K562 (cell line): Measurements from ENCODE around the gene CPSF2. TPM values are rescaled to one million over a fixed set of nuclear protein-coding genes. Genes with fewer than 3 reads are reported as not detected.

Experiments
- CTBP1 ChIP-seq: fragments of 450-650 bp; IDR thresholded peaks from 2 replicates; pipeline ENCODE4 v1.6.1; 2016; ENCODE audit warnings: borderline replicate concordance
- CXXC5 ChIP-seq: fragments of 250-450 bp; sonication (Bioruptor Pico); IDR thresholded peaks from 2 replicates; pipeline ENCODE4 v1.8.0; 2022; ENCODE audit warnings: inconsistent platforms, mild to moderate bottlenecking, moderate library complexity
- DIDO1 ChIP-seq: fragments of 450-650 bp; IDR thresholded peaks from 2 replicates; pipeline ENCODE4 v1.6.1; 2016; ENCODE audit warnings: low read depth, missing biosample characterization, missing genetic modification characterization
- EP300 ChIP-seq: IDR thresholded peaks from 2 replicates; pipeline ENCODE4 v1.6.1; 2012; ENCODE audit warnings: low read length, improper control_type of control experiment
- ETS2 ChIP-seq: IDR thresholded peaks from 2 replicates; pipeline ENCODE4 v1.6.1; 2016; ENCODE audit warnings: borderline replicate concordance, missing genetic modification characterization, mild to moderate bottlenecking, moderate library complexity, missing compliant biosample characterization; ENCODE audit not compliant: poor library complexity, severe bottlenecking
- HDAC3 ChIP-seq: fragments of 450-650 bp; IDR thresholded peaks from 2 replicates; pipeline ENCODE4 v1.6.1; 2018; ENCODE audit warnings: borderline replicate concordance, mild to moderate bottlenecking, moderate library complexity; ENCODE audit not compliant: partially characterized antibody
- IRF9 ChIP-seq: fragments of 450-650 bp; IDR thresholded peaks from 2 replicates; pipeline ENCODE4 v1.6.1; 2016; ENCODE audit warnings: missing biosample characterization, missing genetic modification characterization
- NONO ChIP-seq, 2 experiments: fragments of 200-400 bp in 1 of 2; fragments of 450-650 bp in 1 of 2; formaldehyde crosslinking in 1 of 2; IDR thresholded peaks; 2 replicates each; pipeline ENCODE4 v1.6.1; 2017; ENCODE audit warnings: low read depth in 2 of 2, mild to moderate bottlenecking in 2 of 2, moderate library complexity in 2 of 2, low read length in 1 of 2
- PML ChIP-seq: IDR thresholded peaks from 2 replicates; pipeline ENCODE4 v1.6.1; 2012; ENCODE audit warnings: low read length, inconsistent platforms
- PRMT5 ChIP-seq: sonication (generic); formaldehyde crosslinking; IDR thresholded peaks from 2 replicates; pipeline ENCODE4 v1.5.0; 2020; ENCODE audit warnings: missing genetic modification reagents
- PTTG1 ChIP-seq: fragments of 450-650 bp; IDR thresholded peaks from 2 replicates; pipeline ENCODE4 v1.6.1; 2016; ENCODE audit warnings: low read depth, mild to moderate bottlenecking, missing genetic modification characterization, missing compliant biosample characterization
- RBFOX2 ChIP-seq: fragments of 200-400 bp; formaldehyde crosslinking; IDR thresholded peaks from 2 replicates; pipeline ENCODE4 v1.6.1; 2017; ENCODE audit warnings: low read depth, mild to moderate bottlenecking, low read length, moderate library complexity
- SIX5 ChIP-seq, 2 experiments: IDR thresholded peaks; 2 replicates each; pipeline ENCODE4 v1.6.1; 2011; ENCODE audit warnings: low read length in 2 of 2, borderline replicate concordance in 1 of 2, low read depth in 1 of 2, mild to moderate bottlenecking in 1 of 2, moderate library complexity in 1 of 2; ENCODE audit not compliant: insufficient read depth in 1 of 2
- TRIM25 ChIP-seq: fragments of 450-650 bp; IDR thresholded peaks from 2 replicates; pipeline ENCODE4 v1.7.0; 2016; ENCODE audit warnings: borderline replicate concordance
- ZEB2 ChIP-seq: fragments of 450-650 bp; IDR thresholded peaks from 2 replicates; pipeline ENCODE4 v1.6.1; 2016
- ZFPM2 ChIP-seq: fragments of 250-450 bp; sonication (Bioruptor Pico); IDR thresholded peaks from 2 replicates; pipeline ENCODE4 v1.5.1; 2022; ENCODE audit warnings: mild to moderate bottlenecking
- ZNF12 ChIP-seq: sonication (generic); formaldehyde crosslinking; IDR thresholded peaks from 2 replicates; pipeline ENCODE4 v1.4.0; 2020; ENCODE audit warnings: mild to moderate bottlenecking, missing genetic modification reagents
- ZNF184 ChIP-seq: sonication (generic); formaldehyde crosslinking; IDR thresholded peaks from 2 replicates; pipeline ENCODE4 v1.5.0; 2020; ENCODE audit warnings: missing genetic modification reagents
- ZNF384 ChIP-seq: IDR thresholded peaks from 2 replicates; pipeline ENCODE4 v1.6.1; 2012; ENCODE audit warnings: low read depth, low read length, improper control_type of control experiment
- ZNF408 ChIP-seq: fragments of 250-450 bp; sonication (Bioruptor Pico); IDR thresholded peaks from 2 replicates; pipeline ENCODE4 v1.4.0; 2020; ENCODE audit warnings: low read depth, mild to moderate bottlenecking, moderate library complexity
- ZNF668 ChIP-seq: fragments of 250-450 bp; sonication (Bioruptor Pico); IDR thresholded peaks from 2 replicates; pipeline ENCODE4 v1.8.0; 2022; ENCODE audit warnings: mild to moderate bottlenecking, inconsistent platforms
- ZNF717 ChIP-seq: fragments of 250-450 bp; sonication (Bioruptor Pico); IDR thresholded peaks from 2 replicates; pipeline ENCODE4 v1.5.0; 2021
- polyA plus RNA-seq, 8 experiments: library from polyadenylated mRNA; depleted of rRNA in 4 of 8; stranded (reverse) in 5 of 8; unstranded in 3 of 8; fragments of >200 nt; fragmentation: Nextera tagmentation in 2 of 8; fragmentation: Illumina TruSeq in 1 of 8; extraction: Ambion mirVana in 2 of 8; extraction: Trizol in 1 of 8; gene quantifications; 2 replicates each; pipeline versions ENCODE4 v1.2.1 to v1.2.3, GENCODE V29; 2011 to 2014; ENCODE audit warnings: inconsistent platforms in 1 of 8, missing spikeins in 1 of 8
- total RNA-seq, 7 experiments: library from RNA; depleted of rRNA in 6 of 7; stranded (reverse); fragments of >200 nt in 6 of 7; fragmentation: Illumina TruSeq in 2 of 7; extraction: Trizol in 2 of 7; gene quantifications; 2 replicates each; pipeline versions ENCODE4 v1.2.1 to v1.2.3, GENCODE V29; 2011 to 2021; ENCODE audit warnings: low replicate concordance in 1 of 7
- TF ChIP-seq, protein P1 (sequence below): fragments of 450-650 bp; formaldehyde crosslinking; conservative IDR thresholded peaks from 2 replicates; pipeline ENCODE4 v1.4.0; 2022; ENCODE audit warnings: mild to moderate bottlenecking, missing genetic modification characterization
- TF ChIP-seq, protein P2 (sequence below): fragments of 450-650 bp; IDR thresholded peaks from 2 replicates; pipeline ENCODE4 v1.6.1; 2017; ENCODE audit warnings: antibody characterized with exemption

The CPSF2 gene
- total and polyA plus RNA-seq, 9 of the 15 experiments (the other 6 are each of a cell fraction or from before 2014, with no cell fraction given), result 20.8 to 71.3 (median 49.0) TPM

DNA sequence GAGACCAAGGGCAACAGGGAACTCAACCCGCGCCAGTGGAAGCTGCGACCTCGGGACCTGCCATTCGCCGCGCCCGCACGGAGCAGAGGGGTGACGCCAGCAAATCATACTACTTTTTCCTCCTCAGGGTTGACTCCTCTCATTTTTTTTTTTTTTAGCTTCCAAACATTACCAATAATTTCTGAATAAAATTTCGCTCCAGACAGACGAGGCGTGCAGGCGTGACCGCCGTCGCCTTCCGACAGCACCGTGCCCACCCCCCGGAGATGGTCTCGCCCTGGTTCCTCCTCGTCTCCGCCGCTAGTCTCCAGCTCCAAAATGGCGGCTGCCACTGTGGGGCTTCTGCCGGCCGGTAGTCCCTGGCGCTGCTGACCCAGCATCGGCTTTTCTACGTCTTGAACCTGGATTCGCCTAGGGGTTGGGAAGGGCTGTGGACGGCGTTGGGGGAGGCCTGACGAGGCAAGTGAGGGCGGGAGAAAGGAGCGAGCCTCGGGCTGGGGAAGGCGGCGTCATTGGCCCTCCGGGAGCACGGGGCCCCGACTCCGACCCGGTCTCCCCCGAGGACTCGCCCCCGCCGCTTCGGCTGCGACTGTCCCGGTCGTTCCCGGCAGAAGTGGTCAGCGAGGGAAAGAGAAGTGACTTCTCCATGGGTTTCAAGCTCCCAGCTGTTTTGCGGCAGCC lies at the start of gene CPSF2, which contains the start of gene NDUFB1 (continued):
- TF ChIP-seq ZNF12 (CRISPR knock-in tag), result no peak
- no peak for TF ChIP-seq ZEB2
- TF ChIP-seq SIX5 (IDR thresholded peaks at IDR 0.05; ENCODE audit: borderline replicate concordance in 1 of 2, insufficient read depth in 1 of 2, low read depth in 1 of 2, low read length in 2 of 2), result peak in 1 of 2 experiments; percentile 26; a peak in 1 of 4 replicates
- TF ChIP-seq DIDO1 (tag), result no peak
- no peak for TF ChIP-seq EP300
- peak; percentile 18 for TF ChIP-seq HDAC3
- TF ChIP-seq ZNF408 (CRISPR knock-in tag), result no peak
- TF ChIP-seq, protein P1, sequence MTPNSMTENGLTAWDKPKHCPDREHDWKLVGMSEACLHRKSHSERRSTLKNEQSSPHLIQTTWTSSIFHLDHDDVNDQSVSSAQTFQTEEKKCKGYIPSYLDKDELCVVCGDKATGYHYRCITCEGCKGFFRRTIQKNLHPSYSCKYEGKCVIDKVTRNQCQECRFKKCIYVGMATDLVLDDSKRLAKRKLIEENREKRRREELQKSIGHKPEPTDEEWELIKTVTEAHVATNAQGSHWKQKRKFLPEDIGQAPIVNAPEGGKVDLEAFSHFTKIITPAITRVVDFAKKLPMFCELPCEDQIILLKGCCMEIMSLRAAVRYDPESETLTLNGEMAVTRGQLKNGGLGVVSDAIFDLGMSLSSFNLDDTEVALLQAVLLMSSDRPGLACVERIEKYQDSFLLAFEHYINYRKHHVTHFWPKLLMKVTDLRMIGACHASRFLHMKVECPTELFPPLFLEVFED (CRISPR knock-in tag), result no peak
- peak; percentile 47 to 99; a peak in 3 of 4 replicates for TF ChIP-seq NONO (IDR thresholded peaks at IDR 0.05; ENCODE audit: low read depth in 2 of 2, low read length in 1 of 2)
- TF ChIP-seq RBFOX2, result peak; percentile 98
- TF ChIP-seq IRF9 (tag), result no peak
- no peak for TF ChIP-seq TRIM25
- peak; percentile 73 for TF ChIP-seq CXXC5 (CRISPR knock-in tag)
- TF ChIP-seq ZNF717, result no peak
- no peak for TF ChIP-seq PTTG1 (tag)
- no peak for TF ChIP-seq ZNF184 (CRISPR knock-in tag)
- TF ChIP-seq ZNF668 (CRISPR knock-in tag), result no peak
- no peak for TF ChIP-seq ETS2
- no peak for TF ChIP-seq PRMT5 (CRISPR knock-in tag)
- TF ChIP-seq, protein P2, sequence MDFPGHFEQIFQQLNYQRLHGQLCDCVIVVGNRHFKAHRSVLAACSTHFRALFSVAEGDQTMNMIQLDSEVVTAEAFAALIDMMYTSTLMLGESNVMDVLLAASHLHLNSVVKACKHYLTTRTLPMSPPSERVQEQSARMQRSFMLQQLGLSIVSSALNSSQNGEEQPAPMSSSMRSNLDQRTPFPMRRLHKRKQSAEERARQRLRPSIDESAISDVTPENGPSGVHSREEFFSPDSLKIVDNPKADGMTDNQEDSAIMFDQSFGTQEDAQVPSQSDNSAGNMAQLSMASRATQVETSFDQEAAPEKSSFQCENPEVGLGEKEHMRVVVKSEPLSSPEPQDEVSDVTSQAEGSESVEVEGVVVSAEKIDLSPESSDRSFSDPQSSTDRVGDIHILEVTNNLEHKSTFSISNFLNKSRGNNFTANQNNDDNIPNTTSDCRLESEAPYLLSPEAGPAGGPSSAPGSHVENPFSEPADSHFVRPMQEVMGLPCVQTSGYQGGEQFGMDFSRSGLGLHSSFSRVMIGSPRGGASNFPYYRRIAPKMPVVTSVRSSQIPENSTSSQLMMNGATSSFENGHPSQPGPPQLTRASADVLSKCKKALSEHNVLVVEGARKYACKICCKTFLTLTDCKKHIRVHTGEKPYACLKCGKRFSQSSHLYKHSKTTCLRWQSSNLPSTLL, result no peak
- no peak for TF ChIP-seq ZNF384
- TF ChIP-seq PML, result 0 out of 2 replicates have a peak, but pooled peaks have one; percentile 35
- no peak for TF ChIP-seq CTBP1
- no peak for TF ChIP-seq ZFPM2 (CRISPR knock-in tag)
